HepG2 (cell line): Measurements from ENCODE around the gene ACAP3. TPM values are rescaled to one million over a fixed set of nuclear protein-coding genes. Genes with fewer than 3 reads are reported as not detected.
A peak's percentile ranks its signal among the peaks of the same experiment; 100 is the strongest.

Source experiments
- ATF7-NPFF ChIP-seq: sonication (generic); formaldehyde crosslinking; IDR thresholded peaks from 2 replicates; pipeline ENCODE4 v1.8.1; 2023; ENCODE audit warnings: mild to moderate bottlenecking, low read depth, missing genetic modification reagents, moderate library complexity
- ISX ChIP-seq: sonication (generic); formaldehyde crosslinking; conservative IDR thresholded peaks from 2 replicates; pipeline ENCODE4 v1.5.0; 2020; ENCODE audit warnings: missing genetic modification reagents
- NFIB ChIP-seq: sonication (generic); formaldehyde crosslinking; IDR thresholded peaks from 2 replicates; pipeline ENCODE4 v1.9.0; 2021; ENCODE audit warnings: missing genetic modification reagents, mild to moderate bottlenecking, borderline replicate concordance
- PRMT3 ChIP-seq: sonication (generic); formaldehyde crosslinking; IDR thresholded peaks from 2 replicates; pipeline ENCODE4 v1.8.1; 2022; ENCODE audit warnings: low read depth, mild to moderate bottlenecking, moderate library complexity, missing genetic modification reagents, borderline replicate concordance
- SMAD3 ChIP-seq: sonication (generic); formaldehyde crosslinking; IDR thresholded peaks from 2 replicates; pipeline ENCODE4 v1.4.0; 2020; ENCODE audit warnings: missing genetic modification reagents
- U2AF1 ChIP-seq: fragments of 200-400 bp; formaldehyde crosslinking; optimal IDR thresholded peaks from 2 replicates; pipeline ENCODE3; 2017; ENCODE audit warnings: mild to moderate bottlenecking, low read depth, low read length
- ZNF484 ChIP-seq: sonication (generic); formaldehyde crosslinking; IDR thresholded peaks from 2 replicates; pipeline ENCODE4 v1.5.1; 2020; ENCODE audit warnings: mild to moderate bottlenecking, low read depth, missing genetic modification reagents, borderline replicate concordance
- ZNF570 ChIP-seq: sonication (generic); formaldehyde crosslinking; IDR thresholded peaks from 2 replicates; pipeline ENCODE4 v1.4.0; 2020; ENCODE audit warnings: mild to moderate bottlenecking, missing genetic modification reagents, borderline replicate concordance
- ZNF792 ChIP-seq: IDR thresholded peaks from 2 replicates; pipeline ENCODE4 v1.6.1; 2016
- polyA plus RNA-seq, 8 experiments: library from polyadenylated mRNA; depleted of rRNA in 3 of 8; stranded (reverse) in 7 of 8; unstranded in 1 of 8; fragments of >200 nt; fragmentation: Illumina TruSeq in 4 of 8; extraction: Trizol in 4 of 8; gene quantifications; 2 replicates each; pipeline versions ENCODE4 v1.2.1 to v1.2.3, GENCODE V29; 2011 to 2016; ENCODE audit warnings: low read depth in 4 of 8, missing spikeins in 1 of 8, mixed read lengths in 1 of 8; ENCODE audit not compliant: insufficient read depth in 1 of 8
- total RNA-seq, 5 experiments: library from RNA; depleted of rRNA; stranded (reverse); fragments of >200 nt; fragmentation: Illumina TruSeq; extraction: Trizol; gene quantifications; 2 replicates each; pipeline ENCODE4 v1.2.3, GENCODE V29; 2016; ENCODE audit warnings: low read depth in 1 of 5
- TF ChIP-seq, protein P1 (sequence below): sonication (generic); formaldehyde crosslinking; IDR thresholded peaks from 2 replicates; pipeline ENCODE4 v1.4.0; 2020; ENCODE audit warnings: mild to moderate bottlenecking, missing genetic modification reagents
- TF ChIP-seq, protein P2 (sequence below): sonication (generic); formaldehyde crosslinking; IDR thresholded peaks from 2 replicates; pipeline ENCODE4; 2020; ENCODE audit warnings: missing genetic modification reagents, mild to moderate bottlenecking, borderline replicate concordance
- TF ChIP-seq, protein P3 (sequence below): sonication (generic); formaldehyde crosslinking; IDR thresholded peaks from 2 replicates; pipeline ENCODE4 v1.8.1; 2023; ENCODE audit warnings: mild to moderate bottlenecking, missing genetic modification reagents
- TF ChIP-seq, protein P4 (sequence below): fragments of 450-650 bp; IDR thresholded peaks from 2 replicates; pipeline ENCODE4 v1.6.1; 2017; ENCODE audit warnings: mild to moderate bottlenecking
- TF ChIP-seq, protein P5 (sequence below): sonication (generic); formaldehyde crosslinking; IDR thresholded peaks from 2 replicates; pipeline ENCODE4 v1.4.0; 2020; ENCODE audit warnings: missing genetic modification reagents
- TF ChIP-seq, protein P6 (sequence below): sonication (generic); formaldehyde crosslinking; IDR thresholded peaks from 2 replicates; pipeline ENCODE4 v1.4.0; 2020; ENCODE audit warnings: missing genetic modification reagents, mild to moderate bottlenecking, borderline replicate concordance
- TF ChIP-seq, protein P7 (sequence below): IDR thresholded peaks from 2 replicates; pipeline ENCODE4 v1.6.1; 2016; ENCODE audit warnings: missing compliant biosample characterization, missing genetic modification reagents, borderline replicate concordance

Gene ACAP3
- total and polyA plus RNA-seq, 2 of the 13 experiments (the other 11 are each of a cell fraction or from before 2014, with no cell fraction given), result 29.4 to 50.8 TPM

DNA sequence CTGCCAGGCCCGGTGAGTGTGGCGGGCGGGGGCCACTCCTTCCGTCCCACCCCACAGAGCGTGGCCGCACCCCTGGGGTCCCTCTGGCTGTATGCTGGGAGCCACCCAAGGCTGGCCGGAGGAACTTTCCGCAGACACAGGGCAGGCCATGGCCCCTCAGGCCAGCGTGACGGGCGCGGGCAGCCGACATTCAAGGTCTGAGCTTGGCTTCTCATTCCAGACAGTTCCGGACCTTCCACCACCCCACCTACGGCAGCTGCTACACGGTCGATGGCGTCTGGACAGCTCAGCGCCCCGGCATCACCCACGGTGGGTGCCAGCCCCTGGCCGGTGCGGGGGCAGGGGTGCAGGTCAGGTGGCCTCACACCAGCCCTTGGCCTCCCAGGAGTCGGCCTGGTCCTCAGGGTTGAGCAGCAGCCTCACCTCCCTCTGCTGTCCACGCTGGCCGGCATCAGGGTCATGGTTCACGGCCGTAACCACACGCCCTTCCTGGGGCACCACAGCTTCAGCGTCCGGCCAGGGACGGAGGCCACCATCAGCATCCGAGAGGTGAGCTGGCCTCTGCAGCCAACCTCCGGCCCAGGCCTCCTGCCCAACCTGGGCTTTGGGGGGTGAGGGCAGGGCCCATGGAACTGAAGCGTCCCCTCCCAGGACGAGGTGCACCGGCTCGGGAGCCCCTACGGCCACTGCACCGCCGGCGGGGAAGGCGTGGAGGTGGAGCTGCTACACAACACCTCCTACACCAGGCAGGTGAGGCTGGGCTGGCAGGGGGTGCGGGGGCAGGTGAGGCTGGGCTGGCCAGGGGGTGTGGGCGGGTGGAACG lies 20.2 kb downstream of the ACAP3 start (continued):
- TF ChIP-seq PRMT3 (CRISPR knock-in tag) (no peak), NFIB (CRISPR knock-in tag) (no peak), ZNF484 (CRISPR knock-in tag) (no peak), ZNF570 (CRISPR knock-in tag) (no peak), U2AF1 (no peak), ISX (CRISPR knock-in tag) (no peak), SMAD3 (CRISPR knock-in tag) (no peak), ZNF792 (no peak), ATF7-NPFF (CRISPR knock-in tag) (no peak)
- TF ChIP-seq, protein P1, sequence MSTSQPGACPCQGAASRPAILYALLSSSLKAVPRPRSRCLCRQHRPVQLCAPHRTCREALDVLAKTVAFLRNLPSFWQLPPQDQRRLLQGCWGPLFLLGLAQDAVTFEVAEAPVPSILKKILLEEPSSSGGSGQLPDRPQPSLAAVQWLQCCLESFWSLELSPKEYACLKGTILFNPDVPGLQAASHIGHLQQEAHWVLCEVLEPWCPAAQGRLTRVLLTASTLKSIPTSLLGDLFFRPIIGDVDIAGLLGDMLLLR, result no peak
- TF ChIP-seq, protein P2, sequence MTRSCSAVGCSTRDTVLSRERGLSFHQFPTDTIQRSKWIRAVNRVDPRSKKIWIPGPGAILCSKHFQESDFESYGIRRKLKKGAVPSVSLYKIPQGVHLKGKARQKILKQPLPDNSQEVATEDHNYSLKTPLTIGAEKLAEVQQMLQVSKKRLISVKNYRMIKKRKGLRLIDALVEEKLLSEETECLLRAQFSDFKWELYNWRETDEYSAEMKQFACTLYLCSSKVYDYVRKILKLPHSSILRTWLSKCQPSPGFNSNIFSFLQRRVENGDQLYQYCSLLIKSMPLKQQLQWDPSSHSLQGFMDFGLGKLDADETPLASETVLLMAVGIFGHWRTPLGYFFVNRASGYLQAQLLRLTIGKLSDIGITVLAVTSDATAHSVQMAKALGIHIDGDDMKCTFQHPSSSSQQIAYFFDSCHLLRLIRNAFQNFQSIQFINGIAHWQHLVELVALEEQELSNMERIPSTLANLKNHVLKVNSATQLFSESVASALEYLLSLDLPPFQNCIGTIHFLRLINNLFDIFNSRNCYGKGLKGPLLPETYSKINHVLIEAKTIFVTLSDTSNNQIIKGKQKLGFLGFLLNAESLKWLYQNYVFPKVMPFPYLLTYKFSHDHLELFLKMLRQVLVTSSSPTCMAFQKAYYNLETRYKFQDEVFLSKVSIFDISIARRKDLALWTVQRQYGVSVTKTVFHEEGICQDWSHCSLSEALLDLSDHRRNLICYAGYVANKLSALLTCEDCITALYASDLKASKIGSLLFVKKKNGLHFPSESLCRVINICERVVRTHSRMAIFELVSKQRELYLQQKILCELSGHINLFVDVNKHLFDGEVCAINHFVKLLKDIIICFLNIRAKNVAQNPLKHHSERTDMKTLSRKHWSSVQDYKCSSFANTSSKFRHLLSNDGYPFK (CRISPR knock-in tag), result 0 out of 2 replicates have a peak, but pooled peaks have one; percentile 9
- TF ChIP-seq, protein P3, sequence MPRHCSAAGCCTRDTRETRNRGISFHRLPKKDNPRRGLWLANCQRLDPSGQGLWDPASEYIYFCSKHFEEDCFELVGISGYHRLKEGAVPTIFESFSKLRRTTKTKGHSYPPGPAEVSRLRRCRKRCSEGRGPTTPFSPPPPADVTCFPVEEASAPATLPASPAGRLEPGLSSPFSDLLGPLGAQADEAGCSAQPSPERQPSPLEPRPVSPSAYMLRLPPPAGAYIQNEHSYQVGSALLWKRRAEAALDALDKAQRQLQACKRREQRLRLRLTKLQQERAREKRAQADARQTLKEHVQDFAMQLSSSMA (CRISPR knock-in tag), result 0 out of 2 replicates have a peak, but pooled peaks have one; percentile 50
- TF ChIP-seq, protein P4, sequence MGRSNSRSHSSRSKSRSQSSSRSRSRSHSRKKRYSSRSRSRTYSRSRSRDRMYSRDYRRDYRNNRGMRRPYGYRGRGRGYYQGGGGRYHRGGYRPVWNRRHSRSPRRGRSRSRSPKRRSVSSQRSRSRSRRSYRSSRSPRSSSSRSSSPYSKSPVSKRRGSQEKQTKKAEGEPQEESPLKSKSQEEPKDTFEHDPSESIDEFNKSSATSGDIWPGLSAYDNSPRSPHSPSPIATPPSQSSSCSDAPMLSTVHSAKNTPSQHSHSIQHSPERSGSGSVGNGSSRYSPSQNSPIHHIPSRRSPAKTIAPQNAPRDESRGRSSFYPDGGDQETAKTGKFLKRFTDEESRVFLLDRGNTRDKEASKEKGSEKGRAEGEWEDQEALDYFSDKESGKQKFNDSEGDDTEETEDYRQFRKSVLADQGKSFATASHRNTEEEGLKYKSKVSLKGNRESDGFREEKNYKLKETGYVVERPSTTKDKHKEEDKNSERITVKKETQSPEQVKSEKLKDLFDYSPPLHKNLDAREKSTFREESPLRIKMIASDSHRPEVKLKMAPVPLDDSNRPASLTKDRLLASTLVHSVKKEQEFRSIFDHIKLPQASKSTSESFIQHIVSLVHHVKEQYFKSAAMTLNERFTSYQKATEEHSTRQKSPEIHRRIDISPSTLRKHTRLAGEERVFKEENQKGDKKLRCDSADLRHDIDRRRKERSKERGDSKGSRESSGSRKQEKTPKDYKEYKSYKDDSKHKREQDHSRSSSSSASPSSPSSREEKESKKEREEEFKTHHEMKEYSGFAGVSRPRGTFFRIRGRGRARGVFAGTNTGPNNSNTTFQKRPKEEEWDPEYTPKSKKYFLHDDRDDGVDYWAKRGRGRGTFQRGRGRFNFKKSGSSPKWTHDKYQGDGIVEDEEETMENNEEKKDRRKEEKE, result no peak
- TF ChIP-seq, protein P5, sequence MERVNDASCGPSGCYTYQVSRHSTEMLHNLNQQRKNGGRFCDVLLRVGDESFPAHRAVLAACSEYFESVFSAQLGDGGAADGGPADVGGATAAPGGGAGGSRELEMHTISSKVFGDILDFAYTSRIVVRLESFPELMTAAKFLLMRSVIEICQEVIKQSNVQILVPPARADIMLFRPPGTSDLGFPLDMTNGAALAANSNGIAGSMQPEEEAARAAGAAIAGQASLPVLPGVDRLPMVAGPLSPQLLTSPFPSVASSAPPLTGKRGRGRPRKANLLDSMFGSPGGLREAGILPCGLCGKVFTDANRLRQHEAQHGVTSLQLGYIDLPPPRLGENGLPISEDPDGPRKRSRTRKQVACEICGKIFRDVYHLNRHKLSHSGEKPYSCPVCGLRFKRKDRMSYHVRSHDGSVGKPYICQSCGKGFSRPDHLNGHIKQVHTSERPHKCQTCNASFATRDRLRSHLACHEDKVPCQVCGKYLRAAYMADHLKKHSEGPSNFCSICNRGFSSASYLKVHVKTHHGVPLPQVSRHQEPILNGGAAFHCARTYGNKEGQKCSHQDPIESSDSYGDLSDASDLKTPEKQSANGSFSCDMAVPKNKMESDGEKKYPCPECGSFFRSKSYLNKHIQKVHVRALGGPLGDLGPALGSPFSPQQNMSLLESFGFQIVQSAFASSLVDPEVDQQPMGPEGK (CRISPR knock-in tag), result 0 out of 2 replicates have a peak, but pooled peaks have one; percentile 12
- TF ChIP-seq, protein P6, sequence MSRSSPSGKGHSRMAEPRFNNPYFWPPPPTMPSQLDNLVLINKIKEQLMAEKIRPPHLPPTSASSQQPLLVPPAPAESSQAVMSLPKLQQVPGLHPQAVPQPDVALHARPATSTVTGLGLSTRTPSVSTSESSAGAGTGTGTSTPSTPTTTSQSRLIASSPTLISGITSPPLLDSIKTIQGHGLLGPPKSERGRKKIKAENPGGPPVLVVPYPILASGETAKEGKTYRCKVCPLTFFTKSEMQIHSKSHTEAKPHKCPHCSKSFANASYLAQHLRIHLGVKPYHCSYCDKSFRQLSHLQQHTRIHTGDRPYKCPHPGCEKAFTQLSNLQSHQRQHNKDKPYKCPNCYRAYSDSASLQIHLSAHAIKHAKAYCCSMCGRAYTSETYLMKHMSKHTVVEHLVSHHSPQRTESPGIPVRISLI, result no peak
- TF ChIP-seq, protein P7, sequence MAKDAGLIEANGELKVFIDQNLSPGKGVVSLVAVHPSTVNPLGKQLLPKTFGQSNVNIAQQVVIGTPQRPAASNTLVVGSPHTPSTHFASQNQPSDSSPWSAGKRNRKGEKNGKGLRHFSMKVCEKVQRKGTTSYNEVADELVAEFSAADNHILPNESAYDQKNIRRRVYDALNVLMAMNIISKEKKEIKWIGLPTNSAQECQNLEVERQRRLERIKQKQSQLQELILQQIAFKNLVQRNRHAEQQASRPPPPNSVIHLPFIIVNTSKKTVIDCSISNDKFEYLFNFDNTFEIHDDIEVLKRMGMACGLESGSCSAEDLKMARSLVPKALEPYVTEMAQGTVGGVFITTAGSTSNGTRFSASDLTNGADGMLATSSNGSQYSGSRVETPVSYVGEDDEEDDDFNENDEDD, result no peak
